ENCODE results near the gene CTNNA1. TPM values are rescaled to one million over a fixed set of nuclear protein-coding genes. Genes with fewer than 3 reads are reported as not detected.

CTNNA1 gene
- total and polyA plus RNA-seq, 5 donors = 163 to 360 (median 289) TPM

DNA sequence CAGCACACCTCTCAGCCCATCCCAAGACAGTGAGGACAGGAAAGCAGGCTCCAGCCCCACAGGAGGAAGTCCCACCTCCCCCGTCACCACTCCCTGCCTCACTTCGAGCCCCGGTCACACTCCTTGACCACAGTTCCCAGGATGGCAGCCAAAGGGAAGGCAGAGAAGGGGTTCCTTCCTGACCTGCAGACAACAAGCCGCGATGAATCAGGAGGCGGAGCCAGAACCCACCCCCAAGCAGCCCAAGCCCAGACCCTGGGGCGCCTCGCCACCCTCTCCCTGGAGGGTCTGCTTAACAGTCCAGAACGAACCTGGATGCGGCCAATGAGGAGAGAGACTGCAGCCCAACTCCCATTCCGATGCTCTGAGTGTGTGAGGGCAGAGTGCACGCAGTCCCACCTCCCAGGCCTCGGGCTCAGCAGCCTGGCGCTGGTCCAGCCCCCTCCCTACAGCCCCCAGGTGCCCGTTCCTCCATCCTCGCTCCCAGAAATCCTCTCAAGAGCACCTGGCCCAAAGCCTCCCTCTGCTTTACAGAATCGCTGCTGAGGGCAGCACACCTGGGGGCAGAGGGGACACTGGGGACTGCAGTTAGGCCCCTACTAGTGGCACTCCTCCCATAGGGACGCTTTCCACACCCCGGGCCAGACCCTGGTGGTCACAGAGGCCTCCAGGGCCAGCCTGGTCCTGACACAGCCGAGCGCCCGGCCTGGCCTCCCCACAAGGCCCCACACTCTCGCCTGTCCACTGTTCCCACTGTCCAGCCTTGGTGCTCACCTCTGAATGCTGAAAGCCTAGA, 191.5 kb downstream of the CTNNA1 start:
- no peak overlapping the region for H3K27ac ChIP-seq (ENCODE audit: low read length)
- 79% methylated on average over 23 of the region's 23 CpGs for WGBS
- H3K27me3 ChIP-seq (ENCODE audit: control insufficient read depth, insufficient read depth) = no peaks in the 10 kb centered on the region
- no peaks in the 10 kb centered on the region for H3K9me3 ChIP-seq (ENCODE audit: control insufficient read depth, low read length)
- intact Hi-C loops (cut with DNase I) = no loop called here
- H3K4me1 ChIP-seq (ENCODE audit: control insufficient read depth, insufficient read depth, low read length) = peaks cover 4% of the 10 kb centered on the region
- ATAC-seq (no peak), DNase-seq (no peak)
- H3K4me3 ChIP-seq (ENCODE audit: low read length) = no peak overlapping the region

DNA sequence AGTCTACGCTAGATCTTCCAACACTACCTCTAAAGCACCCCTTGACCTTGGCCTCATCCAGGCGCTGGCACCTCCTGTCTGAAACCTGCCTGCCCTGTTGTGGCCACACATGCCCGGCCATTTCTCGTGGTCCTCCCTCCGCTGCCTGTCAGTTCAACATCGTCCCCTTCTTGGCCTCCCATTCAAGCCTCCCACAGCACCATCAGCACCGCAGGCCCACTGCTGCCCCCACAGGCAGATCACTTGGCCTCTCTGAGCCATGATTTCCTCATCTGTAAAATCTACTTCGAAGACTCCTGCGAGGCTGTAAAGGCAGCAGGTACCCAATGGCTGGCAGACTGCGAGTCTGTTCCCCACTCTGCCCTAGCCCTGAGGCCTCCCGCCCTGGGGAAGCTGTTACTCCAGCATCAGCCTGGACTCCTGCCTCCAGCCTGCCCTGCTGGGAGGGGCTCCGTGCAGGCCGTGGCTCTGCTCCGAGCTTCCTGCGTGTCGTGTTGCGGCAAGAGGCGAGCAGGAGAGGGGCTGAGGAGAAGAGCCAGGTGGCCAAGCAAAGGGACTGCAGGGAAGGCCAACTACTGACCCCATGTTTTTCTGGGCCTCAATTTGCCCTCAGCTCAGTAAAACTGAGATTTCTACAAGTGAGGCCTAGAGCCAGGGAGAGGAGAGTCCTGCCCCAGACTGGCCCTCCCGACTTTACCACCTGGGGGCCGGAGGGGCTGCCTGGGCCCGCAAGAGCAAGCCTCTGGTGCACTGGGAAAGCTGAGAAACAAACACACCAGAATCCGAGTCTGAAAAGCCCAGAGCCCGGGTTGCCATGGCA, 192.4 kb downstream of the CTNNA1 start:
- H3K4me3 ChIP-seq (ENCODE audit: low read length) = no peak overlapping the region
- DNase-seq (no peak), ATAC-seq (no peak)
- WGBS = 87% methylated on average over 23 of the region's 23 CpGs
- no peaks in the 10 kb centered on the region for H3K9me3 ChIP-seq (ENCODE audit: control insufficient read depth, low read length)
- H3K4me1 ChIP-seq (ENCODE audit: control insufficient read depth, insufficient read depth, low read length) = peaks cover 7% of the 10 kb centered on the region
- no peaks in the 10 kb centered on the region for H3K27me3 ChIP-seq (ENCODE audit: control insufficient read depth, insufficient read depth)
- intact Hi-C loops (cut with DNase I) = no loop called here
- no peak overlapping the region for H3K27ac ChIP-seq (ENCODE audit: low read length)

DNA sequence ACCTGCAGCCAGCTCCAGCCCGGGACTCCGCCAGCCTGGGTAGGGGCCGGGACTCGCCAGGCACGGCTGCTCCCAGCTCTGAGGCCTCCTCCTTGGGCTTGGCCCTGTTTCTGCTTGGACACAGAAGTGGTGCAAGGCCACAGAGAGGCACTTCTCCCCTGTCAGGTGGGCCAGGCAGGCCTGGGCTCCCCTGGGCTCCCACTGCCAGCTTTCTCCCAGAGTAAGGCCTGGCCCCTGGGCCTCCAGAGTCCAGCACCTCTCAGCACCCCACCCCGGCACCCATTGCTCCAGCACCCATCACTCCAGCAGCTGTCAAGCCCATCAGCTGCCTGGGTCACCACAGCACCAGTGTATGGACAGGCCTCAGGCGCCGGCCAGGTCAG, 193.0 kb downstream of the CTNNA1 start:
- WGBS = 87% methylated on average over 8 of the region's 8 CpGs
- DNase-seq (peak in 1 of 3 donors; percentile 53), ATAC-seq (no peak)
- Histone ChIP-seq H3K9me3 (ENCODE audit: control insufficient read depth, low read length) (no peaks in the 10 kb centered on the region), H3K27me3 (ENCODE audit: control insufficient read depth, insufficient read depth) (no peaks in the 10 kb centered on the region), H3K27ac (ENCODE audit: low read length) (no peak overlapping the region), H3K4me3 (ENCODE audit: low read length) (no peak overlapping the region), H3K4me1 (ENCODE audit: control insufficient read depth, insufficient read depth, low read length) (peaks cover 7% of the 10 kb centered on the region)
- intact Hi-C loops (cut with DNase I) = no loop called here

DNA sequence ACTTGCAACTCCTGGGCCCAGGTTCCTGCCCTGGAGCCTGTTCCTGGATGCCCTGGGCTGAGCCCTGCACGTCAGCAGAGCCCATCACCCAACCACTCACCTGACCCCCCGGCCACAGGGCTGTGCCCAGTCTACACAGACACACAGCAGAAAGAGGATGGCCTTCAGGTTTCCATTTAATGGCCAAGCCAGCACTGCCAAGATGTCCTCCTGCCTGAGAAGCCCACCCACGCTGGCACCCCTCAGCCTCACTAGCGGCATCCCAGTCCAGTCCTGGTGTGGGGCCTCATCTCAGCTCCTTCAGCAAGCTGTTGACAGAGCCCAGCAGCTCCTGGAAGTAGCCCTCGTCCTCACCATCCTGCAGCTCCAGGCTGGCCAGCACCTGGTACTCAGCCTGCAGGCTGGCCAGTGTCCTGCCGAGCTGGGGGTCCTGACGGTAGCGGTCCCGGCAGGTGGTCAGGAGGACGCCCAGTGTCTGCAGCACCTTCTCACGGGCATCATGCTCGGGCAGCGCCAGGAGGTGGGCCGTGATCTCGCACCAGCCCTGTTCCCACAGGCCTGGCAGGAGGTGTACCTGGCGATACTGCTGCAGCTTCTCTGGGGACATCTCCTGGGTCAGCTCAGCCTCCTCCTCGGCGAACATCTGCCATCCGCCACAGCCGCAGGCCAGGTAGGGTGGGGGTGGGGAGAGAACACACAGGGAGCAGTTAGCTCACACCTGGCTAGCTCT, 193.8 kb downstream of the CTNNA1 start:
- 95% methylated on average over 20 of the region's 20 CpGs for whole genome bisulfite sequencing
- no peak overlapping the region for H3K4me3 ChIP-seq (ENCODE audit: low read length)
- no peak overlapping the region for H3K27ac ChIP-seq (ENCODE audit: low read length)
- ATAC-seq (no peak), DNase-seq (no peak)
- no peaks in the 10 kb centered on the region for H3K9me3 ChIP-seq (ENCODE audit: control insufficient read depth, low read length)
- H3K27me3 ChIP-seq (ENCODE audit: control insufficient read depth, insufficient read depth) = no peaks in the 10 kb centered on the region
- intact Hi-C loops (cut with DNase I) = no loop called here
- peaks cover 9% of the 10 kb centered on the region for H3K4me1 ChIP-seq (ENCODE audit: control insufficient read depth, insufficient read depth, low read length)

DNA sequence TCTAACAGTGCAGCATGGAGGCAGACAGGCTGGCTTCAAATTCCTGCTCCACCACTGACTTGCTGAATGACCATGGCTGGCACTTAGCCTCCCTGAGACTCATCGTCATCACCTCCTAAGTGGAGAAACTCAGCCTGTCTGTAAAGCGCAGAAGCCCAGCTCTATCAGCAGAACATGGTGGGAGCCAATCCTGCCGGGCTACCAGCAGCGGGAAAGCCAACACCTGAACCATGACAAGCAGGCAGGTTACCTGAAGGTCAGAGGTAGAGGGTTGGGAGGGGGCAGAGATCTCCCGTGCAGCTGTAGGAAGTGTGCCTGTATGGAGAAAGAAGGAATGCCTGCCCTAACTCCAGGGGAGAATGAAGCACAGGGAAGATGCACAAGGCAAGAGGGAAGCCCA, 194.6 kb downstream of the CTNNA1 start:
- peak in 1 of 2 donors; percentile 32 for ATAC-seq
- peaks cover 15% of the 10 kb centered on the region for H3K4me1 ChIP-seq (ENCODE audit: control insufficient read depth, insufficient read depth, low read length)

DNA sequence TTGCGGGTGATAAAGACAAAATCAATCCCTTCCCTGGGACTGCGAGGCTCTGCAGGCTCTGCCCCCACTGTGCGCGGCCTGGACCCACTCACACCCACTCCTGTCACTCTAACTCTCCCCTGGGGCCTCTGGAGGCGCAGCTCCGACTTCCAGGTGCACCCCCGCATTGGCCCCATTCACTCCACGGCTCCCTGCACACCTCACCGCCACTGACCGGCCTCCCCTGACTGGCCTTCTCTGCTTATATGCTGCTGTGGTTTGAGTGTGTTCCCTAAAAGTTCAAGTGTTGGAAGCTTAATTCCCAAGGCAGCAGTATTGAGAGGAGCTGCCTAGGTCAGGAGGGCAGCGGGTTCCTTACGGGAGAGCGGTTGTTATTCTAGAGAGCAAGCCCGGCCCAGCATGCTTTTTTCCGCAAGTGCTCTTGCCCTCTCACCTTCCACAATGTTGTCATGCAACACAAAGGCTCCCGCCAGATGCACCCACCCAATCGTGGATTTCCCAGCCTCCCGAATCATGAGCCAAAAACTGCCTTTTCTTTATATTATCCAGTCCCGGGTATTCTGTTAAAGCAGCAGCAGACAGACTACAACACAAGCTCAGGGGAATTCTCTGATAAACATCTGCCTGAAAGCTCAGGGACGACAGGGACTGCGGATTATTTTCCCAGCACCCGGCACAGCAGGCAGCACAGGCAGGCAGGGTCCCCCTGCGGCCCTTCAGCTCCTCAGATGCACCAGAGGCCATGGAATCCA, 195.4 kb downstream of the CTNNA1 start:
- Histone ChIP-seq H3K4me1 (ENCODE audit: control insufficient read depth, insufficient read depth, low read length) (peaks cover 20% of the 10 kb centered on the region), H3K27ac (ENCODE audit: low read length) (no peak overlapping the region), H3K9me3 (ENCODE audit: control insufficient read depth, low read length) (no peaks in the 10 kb centered on the region), H3K4me3 (ENCODE audit: low read length) (no peak overlapping the region), H3K27me3 (ENCODE audit: control insufficient read depth, insufficient read depth) (no peaks in the 10 kb centered on the region)
- 81% methylated on average over 23 of the region's 23 CpGs for WGBS
- ATAC-seq = peak in 1 of 2 donors; percentile 42
- intact Hi-C loops (cut with DNase I) = no loop called here
- peak in 1 of 3 donors; percentile 65 for DNase-seq

More for the DNA sequence above, 194.6 kb downstream of the CTNNA1 start:
- Histone ChIP-seq H3K4me3 (ENCODE audit: low read length) (no peak overlapping the region), H3K27ac (ENCODE audit: low read length) (no peak overlapping the region), H3K27me3 (ENCODE audit: control insufficient read depth, insufficient read depth) (no peaks in the 10 kb centered on the region), H3K9me3 (ENCODE audit: control insufficient read depth, low read length) (no peaks in the 10 kb centered on the region)
- no peak for DNase-seq
- WGBS = 70% methylated on average over 5 of the region's 5 CpGs
- intact Hi-C loops (cut with DNase I) = no loop called here

DNA sequence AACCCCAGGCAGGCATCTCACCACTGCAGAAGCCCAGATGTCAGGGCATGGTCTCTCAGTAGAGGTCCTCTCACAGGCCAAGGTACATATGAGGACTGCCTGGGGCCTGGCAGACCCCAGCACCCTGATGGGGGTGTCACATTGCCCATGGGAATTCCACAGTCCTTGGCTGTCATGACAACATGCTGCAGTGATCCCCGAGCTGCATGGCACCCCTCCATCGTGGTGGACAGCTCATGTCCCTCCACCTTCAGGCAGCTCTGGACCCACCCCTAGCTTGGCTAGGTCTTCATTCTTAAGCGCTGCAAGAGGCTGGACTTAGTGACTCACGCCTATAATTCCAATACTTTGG, 196.0 kb downstream of the CTNNA1 start:
- DNase-seq (no peak), ATAC-seq (no peak)
- H3K27ac ChIP-seq (ENCODE audit: low read length) = no peak overlapping the region
- H3K4me3 ChIP-seq (ENCODE audit: low read length) = no peak overlapping the region
- WGBS = 86% methylated on average over 4 of the region's 4 CpGs
- H3K9me3 ChIP-seq (ENCODE audit: control insufficient read depth, low read length) = no peaks in the 10 kb centered on the region
- intact Hi-C loops (cut with DNase I) = no loop called here
- H3K4me1 ChIP-seq (ENCODE audit: control insufficient read depth, insufficient read depth, low read length) = peaks cover 22% of the 10 kb centered on the region
- H3K27me3 ChIP-seq (ENCODE audit: control insufficient read depth, insufficient read depth) = no peaks in the 10 kb centered on the region

DNA sequence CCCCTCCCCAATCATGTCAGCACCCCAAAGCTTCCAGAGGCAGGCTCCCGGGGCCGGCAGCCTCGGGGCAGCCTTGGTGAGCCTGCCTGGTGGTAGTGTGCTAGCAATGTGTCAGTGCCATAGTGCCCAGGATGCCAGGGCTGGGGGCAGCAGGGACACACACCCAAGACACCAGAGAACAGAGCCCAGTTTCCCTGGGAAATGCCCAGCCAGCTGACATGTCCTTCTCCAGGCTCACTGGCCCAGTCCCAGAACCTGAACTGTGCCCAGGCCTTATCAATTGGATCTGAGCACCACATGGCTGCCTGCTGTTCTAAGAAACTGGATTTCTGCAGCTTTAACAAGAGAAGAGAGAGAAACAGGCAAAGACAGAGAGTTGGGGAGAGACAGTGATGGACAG, 196.8 kb downstream of the CTNNA1 start:
- DNase-seq (no peak), ATAC-seq (no peak)
- WGBS = 56% methylated on average over 3 of the region's 3 CpGs
- no peak overlapping the region for H3K27ac ChIP-seq (ENCODE audit: low read length)
- intact Hi-C loops (cut with DNase I) = no loop called here
- no peaks in the 10 kb centered on the region for H3K9me3 ChIP-seq (ENCODE audit: control insufficient read depth, low read length)
- H3K4me1 ChIP-seq (ENCODE audit: control insufficient read depth, insufficient read depth, low read length) = peaks cover 30% of the 10 kb centered on the region
- H3K27me3 ChIP-seq (ENCODE audit: control insufficient read depth, insufficient read depth) = no peaks in the 10 kb centered on the region
- no peak overlapping the region for H3K4me3 ChIP-seq (ENCODE audit: low read length)

DNA sequence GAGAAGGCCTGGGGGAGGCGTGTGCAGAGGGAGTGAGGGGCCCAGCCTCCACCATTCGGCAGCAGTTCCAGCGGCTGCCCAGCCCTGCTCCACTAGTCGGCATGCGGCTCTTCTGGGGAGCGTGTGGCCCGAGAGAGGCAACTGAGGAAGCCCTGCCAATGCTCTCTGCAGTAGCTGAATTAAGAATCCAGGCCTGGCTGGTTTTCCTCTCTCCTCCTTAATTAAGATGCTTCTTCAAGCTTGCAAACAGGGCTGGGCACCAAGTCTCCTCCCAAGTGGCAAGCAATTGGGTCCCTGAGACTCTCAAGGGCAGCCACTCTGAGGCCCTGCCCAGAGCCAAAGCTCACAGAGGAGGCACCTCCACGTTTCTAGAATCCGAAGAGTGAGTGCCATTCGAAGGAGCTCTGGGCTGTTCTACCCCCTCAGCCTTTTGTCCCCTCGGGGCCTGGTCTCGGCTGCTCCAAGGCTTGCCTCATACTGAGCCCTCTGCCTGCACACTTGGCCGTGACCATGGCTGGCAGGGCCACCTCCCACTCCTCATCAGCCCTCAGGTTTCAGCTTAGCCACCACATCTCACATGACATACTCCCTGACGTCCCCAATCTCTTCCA, 197.3 kb downstream of the CTNNA1 start:
- H3K4me1 ChIP-seq (ENCODE audit: control insufficient read depth, insufficient read depth, low read length) = peaks cover 35% of the 10 kb centered on the region

More for the DNA sequence above, 197.3 kb downstream of the CTNNA1 start:
- Histone ChIP-seq H3K27me3 (ENCODE audit: control insufficient read depth, insufficient read depth) (no peaks in the 10 kb centered on the region), H3K9me3 (ENCODE audit: control insufficient read depth, low read length) (no peaks in the 10 kb centered on the region), H3K27ac (ENCODE audit: low read length) (no peak overlapping the region), H3K4me3 (ENCODE audit: low read length) (no peak overlapping the region)
- ATAC-seq (no peak), DNase-seq (peak in 2 of 3 donors; percentile 57 to 67)
- 61% methylated on average over 14 of the region's 14 CpGs for WGBS
- intact Hi-C loops (cut with DNase I) = no loop called here
